GM18861 (cell line): Measurements from ENCODE around the gene SNX25.
"Not testable (repeated sequence)": the region's sequence is repeated elsewhere in the genome, so short reads cannot be mapped to it uniquely, and the experiment has no call there.

Source experiments
- ATAC-seq: cut with Tn5 transposase; IDR thresholded peaks from one replicate; pipeline ENCODE4 v1.9.1; 2021; ENCODE audit not compliant: unreplicated experiment

The SNX25 gene

DNA sequence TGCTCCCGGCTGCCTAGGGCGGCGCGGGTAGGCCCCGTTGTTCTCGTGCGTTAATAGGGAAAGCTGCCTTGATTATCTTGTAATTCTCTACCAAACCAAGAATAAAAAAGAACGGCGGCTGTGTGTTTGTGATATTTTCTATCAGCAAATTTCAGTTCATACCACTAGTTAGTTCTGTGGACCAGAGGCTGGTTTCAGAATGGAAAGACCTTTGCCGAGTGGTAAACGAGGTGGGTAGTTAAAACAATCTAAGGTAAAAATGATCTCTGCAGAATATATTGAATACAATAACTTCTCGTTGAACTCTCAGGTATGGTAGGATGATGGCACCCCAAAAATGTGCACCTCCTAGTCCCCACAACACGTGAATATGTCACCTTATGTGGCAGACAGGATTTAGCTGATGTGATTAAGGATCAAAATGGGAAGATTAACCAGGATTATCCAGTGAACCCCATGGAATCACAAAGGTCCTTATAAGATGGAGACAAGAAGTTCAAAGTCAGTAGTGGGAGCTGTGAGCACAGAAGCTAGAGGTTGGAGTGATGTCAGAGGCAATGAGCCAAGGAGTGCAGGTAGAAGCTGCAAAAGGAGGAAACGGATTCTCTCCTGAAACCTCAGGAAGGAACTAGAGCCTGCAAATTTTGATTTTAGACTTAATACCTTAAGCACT is 5.0 kb upstream of the SNX25 start:
- ATAC-seq = no peak

DNA sequence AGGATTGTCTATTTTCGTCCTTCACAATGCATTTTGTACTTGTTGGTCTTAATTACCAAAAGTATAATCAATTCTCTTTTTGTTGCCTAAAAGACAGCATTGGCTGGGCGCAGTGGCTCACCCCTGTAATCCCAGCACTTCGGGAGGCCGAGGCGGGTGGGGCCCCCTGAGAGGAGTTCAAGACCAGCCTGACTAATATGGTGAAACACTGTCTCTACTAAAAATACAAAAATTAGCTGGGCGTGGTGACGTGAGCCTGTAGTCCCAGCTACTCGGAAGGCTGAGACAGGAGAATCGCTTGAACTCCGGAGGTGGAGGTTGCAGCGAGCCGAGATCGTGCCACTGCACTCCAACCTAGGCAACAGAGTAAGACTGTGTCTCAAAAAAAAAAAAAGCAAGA is 4.3 kb upstream of the SNX25 start:
- not testable (repeated sequence) for ATAC-seq

GRCh38 chr4:185205697-185206342 is 3.6 kb upstream of the SNX25 start:
- no peak for ATAC-seq

GRCh38 chr4:185207466-185207865 is 1.9 kb upstream of the SNX25 start:
- ATAC-seq = no peak

DNA sequence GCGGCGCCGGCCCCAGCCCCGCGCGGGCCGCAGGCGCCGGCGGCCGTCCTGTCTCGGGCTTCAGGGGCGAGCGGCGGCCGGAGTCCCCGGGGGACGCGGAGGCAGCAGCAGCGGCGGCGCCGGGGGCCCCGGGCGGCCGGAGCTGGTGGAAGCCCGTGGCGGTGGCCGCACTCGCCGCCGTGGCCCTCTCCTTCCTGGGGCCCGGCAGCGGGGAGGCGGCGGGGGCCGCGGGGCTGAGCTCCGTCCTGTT is 379 bp downstream of the SNX25 start:
- peak; percentile 2 for ATAC-seq

GRCh38 chr4:185210102-185210981 is 944 bp downstream of the SNX25 start:
- no peak for ATAC-seq

- ATAC-seq = no peak
These were observed 1.6 kb downstream of the SNX25 start for GRCh38 chr4:185211035-185211434.

DNA sequence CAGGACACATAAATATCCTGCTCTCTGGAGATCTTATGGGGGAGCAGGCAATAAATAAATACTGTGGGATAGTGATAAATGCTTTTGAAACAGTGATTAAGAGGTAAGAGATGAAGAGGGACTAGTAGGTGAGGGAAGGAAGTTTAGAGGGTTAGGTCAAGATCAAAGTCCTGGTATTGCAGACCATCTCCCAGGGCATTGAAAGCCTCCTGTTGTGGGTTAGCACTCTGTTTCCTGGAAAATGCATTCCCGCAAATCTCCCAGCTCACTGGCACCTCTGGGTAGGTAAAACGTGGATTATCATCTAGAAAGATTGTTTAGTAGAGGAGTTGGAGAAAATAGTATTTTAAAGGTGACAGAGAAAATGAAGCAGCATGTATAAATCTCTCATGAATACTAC is 2.2 kb downstream of the SNX25 start:
- no peak for ATAC-seq

DNA sequence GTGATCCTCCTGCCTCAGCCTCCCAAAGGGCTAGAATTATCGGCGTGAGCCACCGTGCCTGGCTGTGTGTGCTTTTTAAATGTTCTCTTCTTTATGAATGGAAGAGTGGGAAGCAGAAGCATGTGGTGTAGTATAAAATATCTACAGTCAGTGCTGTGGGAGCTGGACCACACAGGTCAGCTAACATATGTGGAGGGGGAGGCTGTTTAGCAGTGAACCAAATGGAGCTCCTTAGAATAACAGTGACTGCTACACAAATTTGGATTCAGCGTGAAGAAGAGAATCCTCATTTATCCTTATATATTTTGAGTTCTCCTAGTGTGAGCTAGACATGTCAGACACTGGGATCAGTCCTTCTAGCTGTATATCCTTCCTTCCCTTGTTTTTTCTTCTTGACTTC is 3.2 kb downstream of the SNX25 start:
- no peak for ATAC-seq

DNA sequence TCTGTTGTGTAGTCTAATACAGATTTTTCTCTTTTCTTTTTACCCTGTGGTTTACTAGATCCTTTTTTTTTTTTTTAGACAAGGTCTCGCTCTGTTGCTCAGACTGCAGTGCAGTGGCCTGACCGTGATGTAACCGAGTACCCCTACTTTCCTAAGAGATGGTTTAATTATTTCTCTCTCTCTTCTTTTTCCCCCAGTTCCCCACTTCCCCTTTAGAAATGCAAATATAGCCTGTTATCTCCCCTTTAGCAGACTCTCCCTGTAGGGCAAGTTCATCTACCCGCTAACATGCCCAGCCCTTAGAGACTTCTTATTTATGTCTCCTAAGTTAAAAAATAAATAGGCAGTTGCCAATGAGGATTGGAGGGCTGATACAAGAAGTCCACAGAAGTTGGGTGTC is 4.5 kb downstream of the SNX25 start:
- peak; percentile 58 for ATAC-seq

- ATAC-seq = no peak
These were observed 5.9 kb downstream of the SNX25 start for GRCh38 chr4:185215261-185215660.

DNA sequence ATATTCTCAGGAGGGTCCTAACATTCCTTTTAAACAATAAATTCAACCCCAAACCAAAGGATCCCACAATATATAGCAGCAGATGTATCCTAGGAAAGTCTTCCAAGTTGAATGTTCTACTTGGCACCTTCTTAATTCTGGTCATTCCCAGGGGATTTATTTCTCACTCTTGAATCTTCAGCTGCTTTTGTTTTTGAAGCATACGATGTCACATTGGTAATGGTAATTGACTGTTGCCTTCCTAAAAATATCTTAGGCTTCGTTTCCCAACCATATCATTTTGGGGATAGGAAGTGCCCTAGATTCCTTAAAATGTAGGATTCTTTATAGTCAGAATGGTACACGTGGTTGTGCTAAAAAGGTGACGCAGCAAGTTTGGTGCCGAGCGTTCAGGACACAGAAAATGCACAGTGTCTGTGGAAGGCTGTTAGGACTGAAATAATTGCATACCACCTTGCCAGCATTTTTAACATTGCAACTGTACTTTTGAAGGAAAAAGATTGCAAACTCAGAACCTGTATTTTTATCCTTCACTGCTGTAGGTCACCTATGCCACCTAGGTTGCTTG is 8.1 kb downstream of the SNX25 start:
- no peak for ATAC-seq

- ATAC-seq = no peak
These were observed 8.9 kb downstream of the SNX25 start for GRCh38 chr4:185218312-185218711.

- ATAC-seq = peak; percentile 80
These were observed 10.3 kb downstream of the SNX25 start for GRCh38 chr4:185219551-185220344.

DNA sequence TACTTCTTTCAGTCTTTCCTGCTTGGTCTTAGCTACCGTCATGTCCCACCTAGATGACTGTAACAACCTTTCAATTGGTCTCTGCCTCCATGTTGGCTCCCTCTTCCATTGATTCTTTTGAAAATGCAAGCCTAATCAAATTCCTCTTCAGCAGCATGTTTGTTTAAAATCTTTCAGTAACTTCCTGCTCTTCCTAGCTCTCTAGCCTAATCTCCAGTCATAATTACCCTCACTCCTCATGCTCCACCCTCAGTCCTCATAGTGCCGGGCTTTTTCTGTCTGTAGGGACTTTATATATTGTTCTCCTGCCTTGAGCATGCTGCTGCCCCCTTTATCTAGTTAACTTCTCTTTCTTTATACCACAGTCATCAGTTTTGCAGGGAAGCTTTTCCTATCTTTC is 12.1 kb downstream of the SNX25 start:
- no peak for ATAC-seq

DNA sequence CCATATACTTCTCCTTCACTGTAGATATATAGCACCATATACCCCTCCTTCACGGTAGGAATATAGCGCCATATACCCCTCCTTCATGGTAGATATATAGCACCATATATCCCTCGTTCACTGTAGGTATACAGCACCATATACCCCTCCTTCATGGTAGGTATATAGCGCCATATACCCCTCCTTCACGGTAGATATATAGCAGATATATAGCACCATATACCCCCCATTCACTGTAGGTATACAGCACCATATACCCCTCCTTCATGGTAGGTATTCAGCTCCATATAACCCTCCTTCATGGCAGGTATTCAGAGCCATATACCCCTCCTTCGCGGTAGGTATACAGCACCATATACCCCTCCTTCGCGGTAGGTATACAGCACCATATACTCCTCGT is 12.5 kb downstream of the SNX25 start:
- no peak for ATAC-seq

GRCh38 chr4:185222598-185222997 is 13.2 kb downstream of the SNX25 start:
- no peak for ATAC-seq

DNA sequence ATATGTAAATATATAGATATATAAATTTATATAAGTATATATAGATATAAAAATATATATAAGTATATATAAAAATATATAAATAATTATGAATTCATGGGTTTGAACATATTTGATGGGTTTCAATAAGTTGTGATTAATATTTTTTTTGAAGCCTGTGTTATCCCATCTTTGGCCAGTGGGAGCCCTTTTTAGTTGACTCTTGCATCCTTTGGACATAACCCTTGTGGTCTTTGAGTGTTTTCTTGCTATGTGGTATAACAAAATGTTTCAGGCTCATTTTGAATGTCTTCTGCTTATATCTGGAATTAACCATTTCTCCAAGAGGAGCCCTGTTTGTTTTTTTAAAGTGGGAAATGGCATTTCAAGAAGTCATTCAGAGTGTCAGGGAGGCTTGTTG is 15.2 kb downstream of the SNX25 start:
- no peak for ATAC-seq

DNA sequence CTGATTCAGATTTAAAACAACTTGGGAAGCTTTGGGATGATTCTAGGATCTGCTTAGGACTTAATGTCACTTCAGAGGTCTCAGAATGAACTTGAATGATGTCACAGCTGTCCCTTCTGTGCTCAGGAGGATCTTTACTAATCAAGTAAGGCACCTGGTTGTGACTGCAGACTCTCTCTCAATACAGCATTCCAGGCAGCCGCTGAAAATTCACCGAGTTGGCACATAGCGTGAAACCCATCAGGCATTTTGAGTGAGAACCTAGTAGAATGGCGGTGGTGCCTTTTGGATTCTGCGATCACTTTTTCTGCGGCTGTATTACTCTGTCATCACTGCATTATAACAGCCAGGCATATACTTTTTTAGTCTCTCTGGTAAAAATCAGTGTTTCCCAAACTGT is 16.5 kb downstream of the SNX25 start:
- ATAC-seq = no peak

- no peak for ATAC-seq
These were observed 17.7 kb downstream of the SNX25 start for GRCh38 chr4:185227131-185227551.

GRCh38 chr4:185227713-185228278 is 18.4 kb downstream of the SNX25 start:
- no peak for ATAC-seq
